ENCODE data around the gene CYBA.

The CYBA gene

DNA sequence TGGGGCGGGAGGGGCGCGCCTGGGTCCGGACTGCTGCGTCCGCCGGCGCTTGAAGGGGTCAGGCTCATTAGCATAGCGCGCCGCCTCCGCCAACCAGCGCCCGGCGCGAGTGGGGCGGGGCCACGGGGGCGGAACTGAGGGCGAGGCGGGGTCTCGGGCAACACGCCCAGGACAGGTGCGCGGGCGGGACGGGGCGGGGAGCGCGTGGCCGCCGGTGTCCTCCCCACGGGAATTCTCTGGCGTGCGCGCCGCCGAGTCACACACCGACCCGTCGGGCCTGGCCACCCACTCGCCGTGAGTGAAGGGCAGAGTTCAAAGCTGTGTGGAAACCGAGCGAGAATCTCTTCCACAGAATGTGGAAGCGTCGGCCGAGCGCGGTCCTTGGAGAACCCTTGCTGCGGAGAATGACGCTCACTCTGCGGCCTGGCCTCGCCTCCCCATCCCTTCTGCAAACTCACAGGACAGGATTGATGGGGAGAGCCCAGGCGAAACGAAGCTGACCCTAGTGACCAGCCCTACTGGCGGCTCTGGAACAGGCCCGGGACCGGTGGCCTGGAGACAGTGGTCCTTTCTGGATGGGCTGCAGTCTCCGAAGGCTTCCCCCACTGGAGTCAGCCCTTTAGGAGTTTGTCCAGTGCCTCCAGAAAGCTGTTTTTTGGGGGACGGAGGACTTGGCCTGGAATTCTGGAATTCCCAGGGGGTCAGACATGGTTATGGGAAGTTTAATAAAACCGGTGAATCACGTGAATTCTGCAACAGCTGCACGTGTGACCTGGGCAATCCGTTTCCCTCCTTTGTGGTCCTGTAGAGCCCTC is 35.8 kb upstream of the CYBA start, which contains the start of gene SNAI3:
Gene SNAI3, minus strand, starts transcription at position 69 of the 815 bp plus-strand sequence. CDS start 101 bp downstream, outside the sequence.
- POLR2A ChIA-PET = interaction anchor here (1.9 kb wide), 1 partner anchor 20 kb away, joined by 7 read pairs; no protein-coding TSS in a partner anchor
- CTCF ChIA-PET = interaction anchor here (1.6 kb wide), 1 partner anchor 13 kb away, joined by 3 read pairs; no protein-coding TSS in a partner anchor
- peak; percentile 93 for DNase-seq (ENCODE audit: extremely low spot score)

DNA sequence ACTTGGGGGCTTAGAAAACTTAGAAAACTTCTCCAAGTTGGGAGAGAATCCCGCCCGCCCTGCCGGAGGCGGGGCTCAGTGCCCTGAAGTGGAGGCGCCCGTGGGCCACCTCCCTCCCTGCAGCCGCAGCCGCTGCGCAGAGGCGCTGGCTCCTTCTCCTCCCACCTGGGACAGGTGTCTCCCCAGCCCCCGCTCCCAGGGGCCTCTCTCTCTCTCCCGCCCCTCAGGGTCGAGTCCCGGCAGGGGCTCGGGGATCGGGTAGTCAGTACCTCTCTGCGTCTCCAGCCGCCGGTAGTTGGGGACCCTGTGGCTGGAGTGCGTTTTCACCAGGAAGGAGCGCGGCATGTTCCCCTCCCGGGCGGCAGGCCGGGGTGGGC is 35.2 kb upstream of the CYBA start:
- POLR2A ChIA-PET = no interaction called here
- TF ChIP-seq HDGF (IDR thresholded peaks at IDR 0.05; ENCODE audit: borderline replicate concordance) = no peak
- CTCF ChIA-PET = interaction anchor here (1.6 kb wide), 1 partner anchor 13 kb away, joined by 3 read pairs; no protein-coding TSS in a partner anchor
- DNase-seq (ENCODE audit: extremely low spot score) = peak; percentile 37

More for the DNA sequence above, 35.8 kb upstream of the CYBA start, which contains the start of gene SNAI3:
- TF ChIP-seq SP1 (IDR thresholded peaks at IDR 0.05) (no peak), L3MBTL2 (conservative IDR thresholded peaks at IDR 0.05) (peak; percentile 41; the same call in 1 of the 2 replicates)

DNA sequence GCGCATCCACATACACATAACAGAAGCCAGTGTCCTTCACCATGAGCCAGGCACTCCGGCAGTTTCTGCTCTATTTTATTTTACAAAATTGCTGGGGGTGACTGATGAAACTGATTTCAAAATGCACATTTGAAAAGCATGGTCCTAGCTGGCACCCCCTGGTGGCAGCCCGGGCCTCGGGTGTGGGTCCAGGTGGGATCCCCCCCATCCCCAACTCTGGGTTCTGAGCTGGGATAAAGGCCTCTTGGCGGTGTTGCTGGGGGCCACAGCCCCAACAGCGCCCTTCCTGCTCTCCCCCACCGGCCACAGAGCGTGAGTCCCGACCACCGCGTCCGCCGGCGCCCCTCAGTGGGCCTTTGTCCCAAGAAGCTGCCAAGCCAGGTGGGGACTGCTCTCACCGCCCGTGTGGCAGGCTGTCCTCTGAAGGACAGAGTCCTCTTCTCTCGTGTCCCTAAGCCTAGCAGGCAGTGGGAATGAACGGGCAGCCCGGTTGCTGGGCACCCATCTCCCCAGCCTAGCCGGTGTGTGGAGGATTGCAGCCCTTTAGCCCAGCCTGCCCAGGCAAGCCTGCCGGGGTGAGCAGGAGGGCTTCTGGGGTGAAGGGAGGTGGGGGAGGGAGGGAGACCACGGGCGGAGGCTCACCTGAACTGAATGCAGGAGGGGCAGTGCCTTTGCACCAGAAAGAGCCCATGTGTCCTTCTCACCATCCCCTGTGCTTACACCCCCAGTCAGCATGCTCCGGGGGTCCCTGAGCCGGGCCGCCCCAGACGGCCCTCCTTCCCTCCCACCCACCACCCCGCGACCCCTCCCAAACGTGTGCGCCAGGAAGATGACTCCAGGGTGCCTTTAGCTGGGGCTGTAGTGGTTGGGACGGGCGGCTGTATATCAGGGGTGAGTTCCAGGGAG is 34.6 kb upstream of the CYBA start:
- TF ChIP-seq SUZ12 (IDR thresholded peaks at IDR 0.05) (no peak), L3MBTL2 (conservative IDR thresholded peaks at IDR 0.05) (no peak), ZNF384 (IDR thresholded peaks at IDR 0.05) (no peak), FOXM1 (IDR thresholded peaks at IDR 0.05; ENCODE audit: borderline replicate concordance) (no peak), LEF1 (IDR thresholded peaks at IDR 0.05; ENCODE audit: borderline replicate concordance) (no peak), TARDBP (IDR thresholded peaks at IDR 0.05) (no peak), NFRKB (IDR thresholded peaks at IDR 0.05) (no peak), ARNT (IDR thresholded peaks at IDR 0.05) (no peak), SP1 (IDR thresholded peaks at IDR 0.05) (no peak), FOXA1 (IDR thresholded peaks at IDR 0.05) (no peak), ELF4 (IDR thresholded peaks at IDR 0.05) (no peak), BHLHE40 (IDR thresholded peaks at IDR 0.05; ENCODE audit: borderline replicate concordance) (no peak), HDGF (IDR thresholded peaks at IDR 0.05; ENCODE audit: borderline replicate concordance) (no peak), FOXK2 (IDR thresholded peaks at IDR 0.05) (no peak), CTBP1 (IDR thresholded peaks at IDR 0.05; ENCODE audit: borderline replicate concordance) (no peak)
- TF ChIP-seq, protein P1, sequence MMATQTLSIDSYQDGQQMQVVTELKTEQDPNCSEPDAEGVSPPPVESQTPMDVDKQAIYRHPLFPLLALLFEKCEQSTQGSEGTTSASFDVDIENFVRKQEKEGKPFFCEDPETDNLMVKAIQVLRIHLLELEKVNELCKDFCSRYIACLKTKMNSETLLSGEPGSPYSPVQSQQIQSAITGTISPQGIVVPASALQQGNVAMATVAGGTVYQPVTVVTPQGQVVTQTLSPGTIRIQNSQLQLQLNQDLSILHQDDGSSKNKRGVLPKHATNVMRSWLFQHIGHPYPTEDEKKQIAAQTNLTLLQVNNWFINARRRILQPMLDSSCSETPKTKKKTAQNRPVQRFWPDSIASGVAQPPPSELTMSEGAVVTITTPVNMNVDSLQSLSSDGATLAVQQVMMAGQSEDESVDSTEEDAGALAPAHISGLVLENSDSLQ (IDR thresholded peaks at IDR 0.05) = no peak
- CTCF ChIA-PET = interaction anchor here (0.9 to 1.6 kb wide), 3 partner anchors 12 to 23 kb away, joined by 3 read pairs; partner anchors contain the start of gene MVD
- POLR2A ChIA-PET = no interaction called here
- peak; percentile 35 for DNase-seq (ENCODE audit: extremely low spot score)

DNA sequence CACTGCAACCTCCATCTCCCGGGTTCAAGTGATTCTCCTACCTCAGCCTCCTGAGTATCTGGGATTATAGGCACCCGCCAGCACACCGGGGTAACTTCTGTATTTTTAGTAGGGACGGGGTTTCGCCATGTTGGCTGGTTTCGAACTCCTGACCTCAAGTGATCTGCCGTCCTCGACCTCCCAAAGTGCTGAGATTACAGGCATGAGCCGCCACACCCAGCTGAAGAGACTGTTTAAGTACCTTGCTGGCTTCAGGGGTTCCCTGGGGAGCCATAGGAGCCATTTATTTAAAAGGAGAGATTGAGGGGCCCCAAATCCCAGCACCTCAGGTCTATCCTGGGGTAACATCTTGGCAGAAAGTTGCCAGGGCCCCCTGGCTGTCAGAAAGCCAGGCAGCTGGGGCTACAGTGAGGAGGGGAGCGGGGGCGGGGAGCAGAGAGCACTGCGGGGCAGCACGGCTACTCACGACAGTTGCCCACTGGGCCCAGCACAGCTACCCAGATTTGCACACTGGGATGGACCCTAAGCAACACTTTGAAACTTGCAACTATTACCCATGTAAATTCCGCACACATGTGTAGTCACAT is 33.8 kb upstream of the CYBA start:
- DNase-seq (ENCODE audit: extremely low spot score) = no peak
- CTCF ChIA-PET = interaction anchor here (0.9 to 1.6 kb wide), 3 partner anchors 11 to 22 kb away, joined by 3 read pairs; partner anchors contain the start of gene MVD
- POLR2A ChIA-PET = no interaction called here
- TF ChIP-seq FOXA1 (IDR thresholded peaks at IDR 0.05) (no peak), ELF4 (IDR thresholded peaks at IDR 0.05) (no peak), HDGF (IDR thresholded peaks at IDR 0.05; ENCODE audit: borderline replicate concordance) (no peak), SUZ12 (IDR thresholded peaks at IDR 0.05) (no peak), SP1 (IDR thresholded peaks at IDR 0.05) (no peak), CTBP1 (IDR thresholded peaks at IDR 0.05; ENCODE audit: borderline replicate concordance) (no peak), FOXM1 (IDR thresholded peaks at IDR 0.05; ENCODE audit: borderline replicate concordance) (no peak), TARDBP (IDR thresholded peaks at IDR 0.05) (no peak), L3MBTL2 (conservative IDR thresholded peaks at IDR 0.05) (no peak), ZNF384 (IDR thresholded peaks at IDR 0.05) (no peak), ARNT (IDR thresholded peaks at IDR 0.05) (no peak), NFRKB (IDR thresholded peaks at IDR 0.05) (no peak), BHLHE40 (IDR thresholded peaks at IDR 0.05; ENCODE audit: borderline replicate concordance) (no peak), LEF1 (IDR thresholded peaks at IDR 0.05; ENCODE audit: borderline replicate concordance) (no peak), FOXK2 (IDR thresholded peaks at IDR 0.05) (no peak)
- TF ChIP-seq, protein P1 (IDR thresholded peaks at IDR 0.05) = no peak

DNA sequence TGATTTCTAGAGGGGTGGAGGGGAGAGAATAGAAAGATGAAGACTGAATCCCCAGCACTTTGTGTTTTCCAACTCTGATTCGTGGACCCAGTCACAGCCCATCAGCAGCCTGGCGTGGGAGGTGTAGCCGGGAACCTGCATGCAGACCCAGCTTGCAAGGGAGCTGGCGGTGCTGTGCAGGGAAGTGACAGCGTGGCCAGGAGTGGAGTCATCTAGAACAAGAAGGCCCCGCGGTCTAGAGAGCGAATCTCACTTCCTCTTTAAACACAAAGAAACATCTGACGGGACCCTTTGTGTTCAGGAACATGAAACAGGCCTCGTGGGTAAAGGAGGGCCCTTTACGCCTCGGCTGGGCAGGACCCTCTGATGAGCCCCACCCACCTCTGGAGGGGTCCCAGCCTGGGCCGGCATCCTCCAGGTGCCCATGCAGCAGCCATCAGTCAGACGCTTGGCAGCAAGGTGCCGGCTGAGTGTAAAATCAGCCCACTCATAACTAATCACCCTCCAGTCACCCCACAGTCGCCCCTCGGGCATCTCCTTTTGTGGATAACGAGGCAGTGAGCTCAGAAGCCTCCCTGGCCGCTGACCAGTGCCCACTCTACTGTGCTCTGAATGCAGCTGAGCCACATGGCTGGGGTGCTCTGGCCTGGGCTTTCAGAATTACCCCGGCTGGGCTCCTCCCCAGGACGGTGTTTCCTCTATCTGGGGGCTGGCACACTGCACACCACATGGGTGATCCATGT is 31.0 kb upstream of the CYBA start:
- POLR2A ChIA-PET = no interaction called here
- DNase-seq (ENCODE audit: extremely low spot score) = no peak
- CTCF ChIA-PET = interaction anchor here (0.7 kb wide), 1 partner anchor 51 kb away, joined by 3 read pairs; no protein-coding TSS in a partner anchor
- no peak for TF ChIP-seq ELF4 (IDR thresholded peaks at IDR 0.05)
- TF ChIP-seq ZNF384 (IDR thresholded peaks at IDR 0.05) = no peak
- TF ChIP-seq TARDBP (IDR thresholded peaks at IDR 0.05) = no peak
- TF ChIP-seq HDGF (IDR thresholded peaks at IDR 0.05; ENCODE audit: borderline replicate concordance) = no peak
- no peak for TF ChIP-seq SP1 (IDR thresholded peaks at IDR 0.05)
- TF ChIP-seq CTBP1 (IDR thresholded peaks at IDR 0.05; ENCODE audit: borderline replicate concordance) = no peak
- no peak for TF ChIP-seq SUZ12 (IDR thresholded peaks at IDR 0.05)
- no peak for TF ChIP-seq FOXM1 (IDR thresholded peaks at IDR 0.05; ENCODE audit: borderline replicate concordance)
- TF ChIP-seq FOXA1 (IDR thresholded peaks at IDR 0.05) = no peak
- TF ChIP-seq, protein P1 (IDR thresholded peaks at IDR 0.05) = no peak

Measured in HEK293T (cell line).